ENCODE results near the gene C1QTNF6. TPM values are rescaled to one million over a fixed set of nuclear protein-coding genes. Genes with fewer than 3 reads are reported as not detected.

Gene C1QTNF6
- total RNA-seq, 1 experiment from 2014 or later, result 7.4 TPM

GRCh38 chr22:37187552-37187890 lies 526 bp downstream of the C1QTNF6 start:
- TF ChIP-seq, protein P1, sequence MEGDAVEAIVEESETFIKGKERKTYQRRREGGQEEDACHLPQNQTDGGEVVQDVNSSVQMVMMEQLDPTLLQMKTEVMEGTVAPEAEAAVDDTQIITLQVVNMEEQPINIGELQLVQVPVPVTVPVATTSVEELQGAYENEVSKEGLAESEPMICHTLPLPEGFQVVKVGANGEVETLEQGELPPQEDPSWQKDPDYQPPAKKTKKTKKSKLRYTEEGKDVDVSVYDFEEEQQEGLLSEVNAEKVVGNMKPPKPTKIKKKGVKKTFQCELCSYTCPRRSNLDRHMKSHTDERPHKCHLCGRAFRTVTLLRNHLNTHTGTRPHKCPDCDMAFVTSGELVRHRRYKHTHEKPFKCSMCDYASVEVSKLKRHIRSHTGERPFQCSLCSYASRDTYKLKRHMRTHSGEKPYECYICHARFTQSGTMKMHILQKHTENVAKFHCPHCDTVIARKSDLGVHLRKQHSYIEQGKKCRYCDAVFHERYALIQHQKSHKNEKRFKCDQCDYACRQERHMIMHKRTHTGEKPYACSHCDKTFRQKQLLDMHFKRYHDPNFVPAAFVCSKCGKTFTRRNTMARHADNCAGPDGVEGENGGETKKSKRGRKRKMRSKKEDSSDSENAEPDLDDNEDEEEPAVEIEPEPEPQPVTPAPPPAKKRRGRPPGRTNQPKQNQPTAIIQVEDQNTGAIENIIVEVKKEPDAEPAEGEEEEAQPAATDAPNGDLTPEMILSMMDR (IDR thresholded peaks at IDR 0.05; ENCODE audit: insufficient read depth in 1 of 2, low read depth in 1 of 2, low read length in 1 of 2, severe bottlenecking in 1 of 2, unreplicated experiment in 1 of 2), result no peak
- peaks cover 1% of the 10 kb centered on the region; the same call in 1 of the 2 replicates for H3K9me3 ChIP-seq
- Mint-ChIP-seq H3K27me3 (ENCODE audit: insufficient read depth, unreplicated experiment) (no peaks in the 10 kb centered on the region), H3K4me3 (ENCODE audit: unreplicated experiment) (peak overlapping the region; percentile 58), H3K4me1 (ENCODE audit: low read depth, unreplicated experiment) (peaks cover 43% of the 10 kb centered on the region), H3K9me3 (ENCODE audit: unreplicated experiment) (no peaks in the 10 kb centered on the region), H3K36me3 (ENCODE audit: insufficient read depth, unreplicated experiment) (peaks cover 24% of the 10 kb centered on the region), H3K27ac (ENCODE audit: unreplicated experiment) (no peak overlapping the region)
- POLR2A ChIA-PET, result no interaction called here
- peaks cover 56% of the 10 kb centered on the region for H3K4me1 ChIP-seq
- no peaks in the 10 kb centered on the region for H3K36me3 ChIP-seq (ENCODE audit: control insufficient read depth, insufficient read depth, low read length)
- H3K4me3 ChIP-seq (ENCODE audit: low read depth, low read length), result no peak overlapping the region
- CTCF ChIA-PET, result interaction anchor here (0.6 to 1.0 kb wide), 2 partner anchors 25 to 109 kb away, joined by 4 to 7 read pairs; no protein-coding TSS in a partner anchor
- no TSS peak for BruUV-seq (replicated peaks)
- DNase-seq, result no peak
- intact Hi-C loops (cut with micrococcal nuclease; ENCODE audit: unreplicated experiment), result no loop called here
- H3K27me3 ChIP-seq (replicated peaks; ENCODE audit: control insufficient read depth, insufficient read depth, low read length), result no peaks in the 10 kb centered on the region

GRCh38 chr22:37186997-37187522 lies 987 bp downstream of the C1QTNF6 start:
- peaks cover 52% of the 10 kb centered on the region for H3K4me1 ChIP-seq
- no peaks in the 10 kb centered on the region for H3K9me3 Mint-ChIP-seq (ENCODE audit: unreplicated experiment)
- intact Hi-C loops (cut with micrococcal nuclease; ENCODE audit: unreplicated experiment), result no loop called here
- no peak overlapping the region for H3K4me3 ChIP-seq (ENCODE audit: low read depth, low read length)
- H3K36me3 ChIP-seq (ENCODE audit: control insufficient read depth, insufficient read depth, low read length), result no peaks in the 10 kb centered on the region
- BruUV-seq (replicated peaks), result no TSS peak
- TF ChIP-seq, protein P1 (IDR thresholded peaks at IDR 0.05; ENCODE audit: insufficient read depth in 1 of 2, low read depth in 1 of 2, low read length in 1 of 2, severe bottlenecking in 1 of 2, unreplicated experiment in 1 of 2), result no peak
- no peaks in the 10 kb centered on the region for H3K27me3 ChIP-seq (replicated peaks; ENCODE audit: control insufficient read depth, insufficient read depth, low read length)
- peaks cover 40% of the 10 kb centered on the region for H3K4me1 Mint-ChIP-seq (ENCODE audit: low read depth, unreplicated experiment)
- peak overlapping the region; percentile 58 for H3K4me3 Mint-ChIP-seq (ENCODE audit: unreplicated experiment)
- no peaks in the 10 kb centered on the region for H3K9me3 ChIP-seq
- DNase-seq, result no peak
- no peaks in the 10 kb centered on the region for H3K27me3 Mint-ChIP-seq (ENCODE audit: insufficient read depth, unreplicated experiment)
- CTCF ChIA-PET, result interaction anchor here (1.0 kb wide), 1 partner anchor 24 kb away, joined by 4 read pairs; no protein-coding TSS in a partner anchor
- POLR2A ChIA-PET, result no interaction called here
- H3K27ac Mint-ChIP-seq (ENCODE audit: unreplicated experiment), result no peak overlapping the region
- H3K36me3 Mint-ChIP-seq (ENCODE audit: insufficient read depth, unreplicated experiment), result peaks cover 24% of the 10 kb centered on the region

- no TSS peak for BruUV-seq (replicated peaks)
- H3K4me1 Mint-ChIP-seq (ENCODE audit: low read depth, unreplicated experiment), result peaks cover 37% of the 10 kb centered on the region
- Histone ChIP-seq H3K4me3 (ENCODE audit: low read depth, low read length) (no peak overlapping the region), H3K4me1 (peaks cover 45% of the 10 kb centered on the region), H3K36me3 (ENCODE audit: control insufficient read depth, insufficient read depth, low read length) (no peaks in the 10 kb centered on the region), H3K27me3 (replicated peaks; ENCODE audit: control insufficient read depth, insufficient read depth, low read length) (no peaks in the 10 kb centered on the region), H3K9me3 (no peaks in the 10 kb centered on the region)
- H3K36me3 Mint-ChIP-seq (ENCODE audit: insufficient read depth, unreplicated experiment), result peaks cover 24% of the 10 kb centered on the region
- CTCF ChIA-PET, result no interaction called here
- intact Hi-C loops (cut with micrococcal nuclease; ENCODE audit: unreplicated experiment), result no loop called here
- peak overlapping the region; percentile 7 for H3K4me3 Mint-ChIP-seq (ENCODE audit: unreplicated experiment)
- no peaks in the 10 kb centered on the region for H3K9me3 Mint-ChIP-seq (ENCODE audit: unreplicated experiment)
- POLR2A ChIA-PET, result no interaction called here
- TF ChIP-seq, protein P1 (IDR thresholded peaks at IDR 0.05; ENCODE audit: insufficient read depth in 1 of 2, low read depth in 1 of 2, low read length in 1 of 2, severe bottlenecking in 1 of 2, unreplicated experiment in 1 of 2), result no peak
- H3K27ac Mint-ChIP-seq (ENCODE audit: unreplicated experiment), result no peak overlapping the region
- DNase-seq, result peak in 1 of 2 experiments; percentile 48
- no peaks in the 10 kb centered on the region for H3K27me3 Mint-ChIP-seq (ENCODE audit: insufficient read depth, unreplicated experiment)
These were observed 1.6 kb downstream of the C1QTNF6 start for GRCh38 chr22:37186228-37186996.
